HAP-1 (cell line): Measurements from ENCODE around the gene ADCYAP1R1.

Experiments used
- DNase-seq, 2 experiments: peaks; one replicate each; pipeline ENCODE4 v3.0.0-alpha.2; 2016 to 2020; ENCODE audit warnings: low spot score in 2 of 2
- H3K27me3 ChIP-seq: fragments of 250-450 bp; sonication (Bioruptor Pico); 2 replicates; pipeline ENCODE4 v1.5.1; 2020; ENCODE audit warnings: low read depth, mild to moderate bottlenecking, moderate library complexity
- H3K36me3 ChIP-seq: fragments of 250-450 bp; sonication (Bioruptor Pico); replicated peaks from 2 replicates; pipeline ENCODE4 v1.5.1; 2020; ENCODE audit warnings: mild to moderate bottlenecking
- H3K4me1 ChIP-seq: fragments of 250-450 bp; sonication (Bioruptor Pico); 2 replicates; pipeline ENCODE4 v1.5.1; 2020; ENCODE audit warnings: mild to moderate bottlenecking
- H3K4me3 ChIP-seq: fragments of 250-450 bp; sonication (Bioruptor Pico); 2 replicates; pipeline ENCODE4 v1.5.1; 2020; ENCODE audit warnings: mild to moderate bottlenecking, moderate library complexity
- H3K9me3 ChIP-seq: fragments of 250-450 bp; sonication (Bioruptor Pico); 2 replicates; pipeline ENCODE4 v1.5.1; 2020; ENCODE audit warnings: mild to moderate bottlenecking, moderate library complexity
- in situ Hi-C: fragments of 300-500 bp; cut with MboI; formaldehyde crosslinking; loops from 3 replicates; pipeline ENCODE4 v1.14.3; 2020; ENCODE audit warnings: low sequenced_read_pairs, inconsistent platforms, mixed read lengths

ADCYAP1R1 gene

DNA sequence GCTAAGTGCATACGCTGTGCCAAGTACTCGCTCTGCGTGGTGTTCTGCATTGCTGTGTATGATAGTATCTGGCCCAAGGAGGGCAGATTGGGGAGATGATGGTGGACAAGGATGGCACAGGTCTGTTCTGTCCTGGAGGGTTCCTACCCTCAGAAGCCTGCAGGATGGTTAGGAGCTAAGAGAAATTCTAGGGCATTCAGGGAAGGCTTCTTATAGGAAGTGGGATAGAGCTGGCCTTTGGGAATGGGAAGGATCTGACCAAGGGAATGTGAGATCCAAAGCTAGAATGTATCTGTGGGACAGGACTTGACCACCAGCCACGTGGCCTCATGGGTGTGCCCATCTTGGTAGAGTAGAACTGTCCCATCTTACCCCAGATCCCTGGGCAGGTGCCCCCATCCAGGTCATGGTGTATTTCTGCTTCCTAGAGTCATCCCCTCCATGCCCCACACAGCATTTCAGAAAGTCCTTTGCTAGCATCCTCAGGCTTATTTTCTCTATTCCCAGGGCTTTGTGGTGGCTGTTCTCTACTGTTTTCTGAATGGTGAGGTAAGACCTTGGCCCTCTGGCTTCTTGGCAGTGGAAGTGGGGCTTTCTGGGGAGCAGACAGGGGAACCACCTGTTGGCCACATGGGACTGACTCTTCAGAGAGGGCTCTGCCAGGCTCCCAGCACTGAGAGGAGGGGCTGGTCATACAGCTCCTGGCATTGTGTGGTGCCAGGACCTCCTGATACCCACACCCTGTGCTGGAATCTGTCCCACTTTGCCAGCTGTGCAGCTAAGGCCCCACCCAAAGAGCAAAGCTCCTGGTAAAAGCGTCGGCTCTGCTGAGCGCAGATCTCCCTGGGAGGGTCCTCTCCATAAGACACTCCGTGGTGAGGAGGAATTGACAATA, 52.5 kb downstream of the ADCYAP1R1 start:
- Histone ChIP-seq H3K4me3 (no peak overlapping the region), H3K4me1 (no peaks in the 10 kb centered on the region), H3K9me3 (no peaks in the 10 kb centered on the region), H3K27me3 (no peaks in the 10 kb centered on the region), H3K36me3 (no peaks in the 10 kb centered on the region)
- in situ Hi-C loops, result no loop called here
- DNase-seq, result no peak

DNA sequence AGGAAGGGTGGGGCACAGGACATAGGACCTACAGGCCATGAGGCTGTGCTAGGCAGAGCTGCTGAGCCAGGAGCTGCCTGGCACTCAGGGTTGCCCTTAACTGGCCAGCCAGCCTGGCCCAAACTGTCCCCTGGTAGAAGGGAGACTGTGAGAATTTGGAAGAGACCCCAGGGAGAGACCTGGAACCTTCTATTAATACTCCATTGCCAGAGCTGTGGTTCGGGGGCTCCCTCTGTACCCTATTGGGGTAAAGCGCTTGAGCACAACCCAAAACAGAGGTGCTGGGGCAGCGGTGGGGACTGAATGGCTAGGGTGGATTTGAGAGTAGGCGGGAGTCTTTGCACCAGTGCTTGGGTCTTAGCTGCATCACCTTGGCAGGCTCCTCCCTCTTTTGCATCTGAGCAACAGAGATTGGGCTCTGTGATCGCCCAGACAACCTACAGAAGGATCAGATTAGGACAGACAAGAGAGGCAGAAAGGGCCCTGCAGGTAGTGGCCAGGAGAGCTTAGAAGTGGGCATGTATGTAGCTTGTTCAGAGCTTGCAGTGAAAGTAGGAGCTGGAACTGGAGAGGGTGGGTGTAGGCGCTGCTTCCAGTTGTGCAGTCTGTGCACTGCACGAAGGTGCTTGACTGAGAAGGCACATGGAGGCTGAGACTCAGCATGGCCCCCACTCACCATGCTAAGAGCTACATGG, 53.3 kb downstream of the ADCYAP1R1 start:
- in situ Hi-C loops, result no loop called here
- no peaks in the 10 kb centered on the region for H3K4me1 ChIP-seq
- no peaks in the 10 kb centered on the region for H3K9me3 ChIP-seq
- no peaks in the 10 kb centered on the region for H3K36me3 ChIP-seq
- no peak for DNase-seq
- no peak overlapping the region for H3K4me3 ChIP-seq
- H3K27me3 ChIP-seq, result no peaks in the 10 kb centered on the region

DNA sequence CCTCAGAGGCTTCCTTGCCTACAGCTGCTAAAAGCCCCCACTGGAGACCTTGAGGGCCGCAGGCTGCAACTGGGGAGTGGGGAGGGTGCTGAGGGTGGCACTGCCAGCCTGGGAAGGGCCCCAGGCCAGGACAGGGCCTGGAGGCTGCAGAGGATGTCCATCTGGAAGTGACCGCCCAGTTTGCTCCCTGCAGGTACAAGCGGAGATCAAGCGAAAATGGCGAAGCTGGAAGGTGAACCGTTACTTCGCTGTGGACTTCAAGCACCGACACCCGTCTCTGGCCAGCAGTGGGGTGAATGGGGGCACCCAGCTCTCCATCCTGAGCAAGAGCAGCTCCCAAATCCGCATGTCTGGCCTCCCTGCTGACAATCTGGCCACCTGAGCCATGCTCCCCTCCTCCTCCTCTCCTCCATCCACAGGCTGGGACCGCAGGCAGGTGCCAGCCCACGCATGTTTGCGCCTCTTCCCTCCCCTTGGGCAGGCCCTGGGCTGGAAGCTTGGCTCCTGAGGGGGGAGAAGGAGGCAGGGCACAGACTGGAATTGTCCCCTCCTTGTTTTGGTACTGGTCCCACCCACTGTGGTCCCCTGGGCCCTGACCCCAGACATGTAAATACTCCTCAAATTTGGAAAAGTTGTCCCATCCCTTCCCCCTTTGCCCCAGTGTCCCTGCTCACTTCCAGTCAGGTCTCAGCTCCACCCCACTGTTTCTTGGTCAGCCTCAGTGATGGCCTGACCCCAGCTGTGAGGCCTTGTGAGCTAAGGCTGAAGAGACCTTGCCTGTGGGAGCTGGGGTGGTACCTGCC, 54.4 kb downstream of the ADCYAP1R1 start:
- Histone ChIP-seq H3K27me3 (no peaks in the 10 kb centered on the region), H3K4me1 (no peaks in the 10 kb centered on the region), H3K4me3 (no peak overlapping the region), H3K36me3 (no peaks in the 10 kb centered on the region), H3K9me3 (no peaks in the 10 kb centered on the region)
- no peak for DNase-seq
- in situ Hi-C loops, result no loop called here

DNA sequence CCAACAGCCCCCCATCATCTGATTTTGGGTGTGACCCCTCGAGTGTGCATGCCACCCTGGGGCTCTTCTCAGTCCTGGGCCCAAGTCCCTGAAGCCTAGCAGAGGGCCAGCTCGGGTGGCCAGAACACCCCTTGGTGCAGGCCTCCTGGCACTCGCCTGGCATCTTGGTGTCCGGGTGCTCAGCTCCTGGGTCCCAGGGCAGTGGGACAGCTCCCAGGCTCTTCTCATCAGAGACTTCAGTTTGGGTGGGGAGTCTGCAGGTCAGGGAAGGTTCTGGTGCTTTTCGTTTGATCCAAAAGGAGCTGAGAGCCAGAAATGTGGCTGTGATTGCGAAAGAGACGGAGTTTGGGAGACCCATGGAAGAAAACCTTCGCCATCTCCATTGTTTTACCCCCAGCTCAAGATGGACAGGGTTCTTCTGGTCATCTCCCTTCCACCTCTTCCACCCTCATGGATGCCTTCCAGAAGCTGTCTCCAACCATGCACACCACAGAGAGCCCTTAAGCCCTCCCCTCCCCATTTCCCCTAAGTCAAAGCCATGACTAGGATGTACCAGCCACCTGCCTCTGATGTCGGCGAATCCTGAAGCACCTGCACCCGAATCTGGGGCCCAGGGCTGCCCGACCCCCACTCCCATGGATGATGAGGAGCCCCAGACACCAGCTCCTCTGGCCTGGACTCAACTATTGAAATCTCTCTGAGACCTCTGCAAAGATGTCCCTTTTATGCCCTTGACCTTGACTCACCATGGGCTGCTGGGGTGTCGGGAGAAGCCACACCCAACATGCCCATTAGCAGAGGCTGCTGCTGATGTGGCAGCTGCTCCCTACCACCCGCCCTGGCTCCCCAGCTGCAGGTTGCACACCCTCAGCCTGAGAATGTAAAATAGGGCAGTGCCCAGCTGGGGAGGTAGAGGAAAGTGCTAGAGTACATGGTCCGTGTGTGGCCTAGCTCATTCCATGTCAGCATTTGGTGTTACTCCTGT, 55.3 kb downstream of the ADCYAP1R1 start:
- no peaks in the 10 kb centered on the region for H3K36me3 ChIP-seq
- in situ Hi-C loops, result no loop called here

DNA sequence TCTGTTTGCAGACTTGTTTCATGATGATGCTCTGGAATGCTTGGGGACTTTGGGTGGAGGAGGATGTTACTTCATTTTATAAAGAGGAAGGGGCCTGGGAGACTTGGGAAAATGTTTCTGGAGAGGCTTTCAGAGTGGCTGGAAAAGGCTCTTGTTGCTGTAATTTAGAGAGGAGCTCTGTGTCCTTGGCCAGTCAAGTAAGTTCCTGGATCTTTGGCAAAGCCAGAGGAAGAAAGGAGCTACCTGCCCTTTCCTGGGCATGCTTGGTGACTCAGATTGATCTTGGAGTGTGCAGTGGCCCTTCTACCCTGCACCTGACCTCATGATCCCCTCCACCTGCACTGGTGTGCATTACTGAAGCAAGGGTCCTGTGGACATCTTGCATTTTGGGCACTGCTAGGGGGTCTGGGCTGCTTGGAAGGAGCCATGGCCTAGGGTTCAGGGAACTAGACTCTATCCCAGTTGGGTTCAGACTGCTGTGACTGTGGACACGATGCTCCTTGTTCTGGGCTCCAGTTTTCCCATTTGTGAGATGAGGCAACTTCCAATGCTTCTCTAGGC, 56.1 kb downstream of the ADCYAP1R1 start:
- in situ Hi-C loops, result no loop called here
- H3K36me3 ChIP-seq, result no peaks in the 10 kb centered on the region
- DNase-seq, result no peak
- H3K9me3 ChIP-seq, result no peaks in the 10 kb centered on the region
- H3K4me1 ChIP-seq, result no peaks in the 10 kb centered on the region
- H3K4me3 ChIP-seq, result no peak overlapping the region
- no peaks in the 10 kb centered on the region for H3K27me3 ChIP-seq

More for the DNA sequence above, 55.3 kb downstream of the ADCYAP1R1 start:
- Histone ChIP-seq H3K9me3 (no peaks in the 10 kb centered on the region), H3K27me3 (no peaks in the 10 kb centered on the region), H3K4me3 (no peak overlapping the region), H3K4me1 (no peaks in the 10 kb centered on the region)
- DNase-seq, result no peak

DNA sequence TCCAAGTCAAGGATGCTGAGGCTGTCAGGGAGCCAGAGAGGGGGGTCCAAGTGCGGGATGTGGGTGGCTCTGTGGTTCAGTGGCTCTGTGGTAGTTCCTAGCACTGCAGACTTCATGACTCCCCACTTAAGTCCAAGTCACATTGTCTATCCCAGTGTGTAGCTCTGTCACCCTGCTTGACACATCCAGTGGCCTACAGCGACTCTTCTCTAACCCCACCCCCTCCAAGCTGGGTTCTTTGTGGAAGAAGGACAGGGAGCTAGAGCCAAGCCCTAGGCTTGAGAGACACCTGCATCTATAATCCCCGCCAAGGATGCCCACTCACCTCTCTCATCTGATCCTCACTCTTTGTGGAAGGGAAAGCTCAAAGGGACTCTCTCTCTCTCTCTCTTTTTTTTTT, 57.6 kb downstream of the ADCYAP1R1 start:
- DNase-seq, result no peak
- Histone ChIP-seq H3K36me3 (no peaks in the 10 kb centered on the region), H3K4me3 (no peak overlapping the region), H3K27me3 (no peaks in the 10 kb centered on the region), H3K9me3 (no peaks in the 10 kb centered on the region), H3K4me1 (no peaks in the 10 kb centered on the region)
- in situ Hi-C loops, result no loop called here

DNA sequence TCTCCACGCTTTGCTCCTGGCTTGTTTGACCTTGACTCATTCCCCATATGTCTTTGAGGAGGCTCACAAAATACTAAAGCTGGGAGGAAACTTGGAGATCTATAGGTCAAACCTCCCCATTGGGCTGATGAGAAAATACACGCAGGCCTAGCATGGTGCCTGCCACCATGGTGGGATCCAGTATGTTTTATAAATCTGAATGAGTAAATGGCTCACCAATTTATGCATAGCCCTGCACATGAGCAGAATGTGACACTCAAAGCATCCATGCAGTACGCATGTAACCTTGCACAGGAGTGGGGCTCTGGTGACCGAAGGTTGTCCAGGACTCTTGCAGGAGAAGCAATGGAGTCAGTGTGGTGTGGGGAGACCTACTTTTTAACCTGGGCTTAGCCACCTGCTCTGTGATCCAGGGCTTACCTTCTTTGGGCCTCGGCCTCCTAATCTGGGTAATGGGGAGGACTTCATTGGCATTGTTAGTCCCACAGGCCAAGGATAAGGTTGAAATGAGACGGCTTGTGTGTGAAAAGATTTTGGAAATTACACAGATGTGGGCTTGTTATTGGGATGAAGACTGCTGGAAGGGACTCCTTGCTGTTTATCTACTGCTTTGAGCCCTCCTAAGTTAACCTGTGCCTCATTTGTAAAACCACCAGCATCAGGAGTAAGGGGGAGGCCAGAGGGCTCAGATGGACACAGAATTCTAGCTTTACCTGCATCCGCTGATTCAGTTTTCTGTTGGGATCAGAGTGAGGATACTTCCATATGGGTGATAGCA, 58.4 kb downstream of the ADCYAP1R1 start:
- H3K36me3 ChIP-seq, result no peaks in the 10 kb centered on the region
- in situ Hi-C loops, result no loop called here
- no peaks in the 10 kb centered on the region for H3K27me3 ChIP-seq

DNA sequence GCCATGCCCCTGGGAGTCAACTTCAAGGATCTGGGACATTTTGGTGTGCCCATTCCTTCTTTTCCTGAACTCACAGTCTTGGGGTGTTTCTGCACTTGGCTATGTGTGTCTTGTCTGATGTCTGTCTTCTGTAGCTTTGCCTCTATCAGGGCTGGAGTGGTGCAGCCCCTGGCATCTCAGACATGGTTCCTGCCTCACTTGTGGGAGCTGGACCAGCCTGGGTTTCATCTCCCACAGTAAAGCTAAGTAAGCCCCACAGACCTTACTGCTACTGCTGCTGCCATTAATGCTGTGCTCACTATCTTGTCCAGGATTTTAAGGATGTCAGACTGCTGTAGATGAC, 59.0 kb downstream of the ADCYAP1R1 start:
- no peaks in the 10 kb centered on the region for H3K9me3 ChIP-seq
- H3K4me1 ChIP-seq, result no peaks in the 10 kb centered on the region
- no peaks in the 10 kb centered on the region for H3K27me3 ChIP-seq
- H3K4me3 ChIP-seq, result no peak overlapping the region
- H3K36me3 ChIP-seq, result no peaks in the 10 kb centered on the region
- no peak for DNase-seq
- in situ Hi-C loops, result no loop called here

More for the DNA sequence above, 58.4 kb downstream of the ADCYAP1R1 start:
- DNase-seq, result no peak
- Histone ChIP-seq H3K4me1 (no peaks in the 10 kb centered on the region), H3K4me3 (no peak overlapping the region), H3K9me3 (no peaks in the 10 kb centered on the region)

DNA sequence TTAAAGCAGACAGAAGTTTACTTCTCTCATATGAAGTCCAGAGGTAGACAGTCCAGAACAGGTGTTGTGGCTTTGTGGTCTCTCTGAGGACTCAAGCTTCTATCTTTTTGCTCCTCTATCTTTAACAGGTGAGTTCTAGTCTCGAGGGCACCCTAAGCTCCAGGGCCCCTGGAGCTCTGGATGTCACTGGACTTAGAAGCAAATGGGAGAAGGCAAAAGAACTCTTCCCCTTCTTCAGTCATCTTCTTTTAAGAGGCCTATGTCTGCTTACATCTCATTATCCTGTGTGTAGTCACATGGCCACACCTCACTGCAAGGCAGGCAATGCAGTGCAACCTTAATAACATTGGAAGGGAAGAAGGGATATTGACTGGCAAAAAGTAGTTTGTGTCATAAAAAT, 61.6 kb downstream of the ADCYAP1R1 start:
- Histone ChIP-seq H3K9me3 (no peaks in the 10 kb centered on the region), H3K4me3 (no peak overlapping the region), H3K4me1 (no peaks in the 10 kb centered on the region), H3K36me3 (no peaks in the 10 kb centered on the region), H3K27me3 (peaks cover 2% of the 10 kb centered on the region; the same call in 1 of the 2 replicates)
- in situ Hi-C loops, result no loop called here
- no peak for DNase-seq

DNA sequence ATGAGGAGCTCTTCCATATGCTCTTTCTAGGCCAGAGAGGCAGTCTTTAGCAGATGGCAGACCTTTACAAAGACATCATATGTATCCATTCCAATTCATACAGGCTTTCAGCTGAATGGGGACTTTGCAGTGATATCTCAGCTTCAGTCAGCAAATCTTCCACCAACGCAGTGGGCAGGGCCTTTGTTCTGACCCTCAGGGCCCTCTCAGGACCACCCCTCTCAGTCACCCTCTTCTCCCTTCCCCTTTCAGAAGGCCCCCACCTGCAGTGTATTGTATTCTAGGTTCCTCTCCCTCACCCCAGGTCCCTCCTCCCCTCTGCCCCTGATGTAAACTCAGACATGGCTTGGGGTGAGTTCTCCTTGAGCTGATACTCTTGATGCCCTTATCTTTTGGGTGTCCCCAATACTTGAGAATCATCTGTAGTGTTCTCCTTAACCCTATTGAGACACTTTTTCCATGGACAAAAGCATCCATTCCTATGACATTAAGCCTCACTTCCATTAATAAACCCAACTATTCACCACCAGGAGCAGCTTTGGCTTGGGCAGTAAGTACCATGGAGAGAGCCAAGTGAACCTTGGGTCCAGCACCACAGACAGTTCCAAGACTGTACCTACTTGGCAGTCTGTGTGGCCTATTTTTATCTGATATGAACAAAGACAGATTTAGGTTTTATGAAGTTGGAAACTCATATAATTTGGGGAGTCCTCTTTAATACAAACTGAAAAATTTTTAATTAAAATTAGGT, 62.7 kb downstream of the ADCYAP1R1 start:
- Histone ChIP-seq H3K36me3 (no peaks in the 10 kb centered on the region), H3K9me3 (no peaks in the 10 kb centered on the region), H3K4me1 (no peaks in the 10 kb centered on the region), H3K27me3 (peaks cover 5% of the 10 kb centered on the region; the same call in 1 of the 2 replicates), H3K4me3 (no peak overlapping the region)
- peak in 1 of 2 experiments; percentile 18 for DNase-seq
- in situ Hi-C loops, result no loop called here

DNA sequence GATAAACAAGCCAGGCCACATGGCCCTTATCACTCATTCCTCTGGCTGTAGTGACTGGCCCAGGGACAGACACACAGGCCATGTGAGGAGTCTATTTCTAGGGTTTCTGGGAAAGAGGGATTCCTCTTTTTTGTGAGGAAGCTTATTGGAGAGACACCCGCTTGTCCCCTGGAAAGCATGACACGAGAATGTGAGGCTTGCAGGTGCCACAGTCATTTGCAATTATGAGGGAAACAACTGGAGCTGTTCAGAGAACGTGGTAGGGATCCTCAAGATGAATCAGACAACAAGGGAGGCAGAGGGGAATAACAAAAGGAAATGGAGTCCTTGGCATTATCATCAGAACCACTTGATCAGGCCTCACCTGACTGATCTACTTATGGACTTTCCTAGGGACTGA, 64.5 kb downstream of the ADCYAP1R1 start:
- in situ Hi-C loops, result no loop called here
- H3K4me1 ChIP-seq, result no peaks in the 10 kb centered on the region
- DNase-seq, result no peak
- no peaks in the 10 kb centered on the region for H3K9me3 ChIP-seq
- no peaks in the 10 kb centered on the region for H3K36me3 ChIP-seq
- no peak overlapping the region for H3K4me3 ChIP-seq
- peaks cover 5% of the 10 kb centered on the region; the same call in 1 of the 2 replicates for H3K27me3 ChIP-seq

DNA sequence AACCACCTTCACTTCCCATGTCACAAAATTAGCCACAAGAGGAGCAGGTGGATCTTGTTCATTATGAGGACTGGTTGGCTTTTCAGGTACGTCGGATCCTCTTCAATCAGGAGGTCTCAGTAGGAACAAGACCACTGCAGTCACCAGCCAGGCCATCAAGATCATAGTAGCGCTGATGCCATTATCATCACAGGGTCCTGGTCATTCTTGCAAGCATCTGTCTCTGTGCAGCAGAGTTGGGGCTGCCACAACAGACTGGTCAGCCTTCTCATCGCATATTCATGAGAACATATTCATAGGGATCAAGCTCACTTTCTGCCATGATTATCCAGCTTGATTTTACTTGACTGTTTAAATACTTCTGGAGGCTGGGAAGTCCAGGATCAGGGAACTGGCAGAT, 67.1 kb downstream of the ADCYAP1R1 start:
- Histone ChIP-seq H3K9me3 (no peaks in the 10 kb centered on the region), H3K36me3 (no peaks in the 10 kb centered on the region), H3K27me3 (peaks cover 5% of the 10 kb centered on the region; the same call in 1 of the 2 replicates), H3K4me3 (no peak overlapping the region), H3K4me1 (no peaks in the 10 kb centered on the region)
- no peak for DNase-seq
- in situ Hi-C loops, result no loop called here
